ENCODE results near the gene NENF.

The NENF gene

GRCh38 chr1:212489284-212489859 lies 56.7 kb downstream of the NENF start:
- no peaks in the 10 kb centered on the region for H3K27me3 ChIP-seq (ENCODE audit: insufficient read depth, low read depth)
- peak overlapping the region; percentile 83 for H3K4me3 ChIP-seq (IDR thresholded peaks at IDR 0.05; ENCODE audit: insufficient read depth, low read depth, low read length)
- peak overlapping the region; percentile 71 for H3K9ac ChIP-seq
- peak overlapping the region; percentile 41; the same call in 1 of the 2 replicates for H2AFZ ChIP-seq (ENCODE audit: low read depth)
- H3K27ac ChIP-seq = peak overlapping the region; percentile 90
- H3K4me2 ChIP-seq = peak overlapping the region; percentile 64
- H3K4me1 ChIP-seq (ENCODE audit: low read depth, poor library complexity, severe bottlenecking) = peaks cover 41% of the 10 kb centered on the region
- no peaks in the 10 kb centered on the region for H3K79me2 ChIP-seq (ENCODE audit: insufficient read depth, low read depth)
- TF ChIP-seq, protein P1, sequence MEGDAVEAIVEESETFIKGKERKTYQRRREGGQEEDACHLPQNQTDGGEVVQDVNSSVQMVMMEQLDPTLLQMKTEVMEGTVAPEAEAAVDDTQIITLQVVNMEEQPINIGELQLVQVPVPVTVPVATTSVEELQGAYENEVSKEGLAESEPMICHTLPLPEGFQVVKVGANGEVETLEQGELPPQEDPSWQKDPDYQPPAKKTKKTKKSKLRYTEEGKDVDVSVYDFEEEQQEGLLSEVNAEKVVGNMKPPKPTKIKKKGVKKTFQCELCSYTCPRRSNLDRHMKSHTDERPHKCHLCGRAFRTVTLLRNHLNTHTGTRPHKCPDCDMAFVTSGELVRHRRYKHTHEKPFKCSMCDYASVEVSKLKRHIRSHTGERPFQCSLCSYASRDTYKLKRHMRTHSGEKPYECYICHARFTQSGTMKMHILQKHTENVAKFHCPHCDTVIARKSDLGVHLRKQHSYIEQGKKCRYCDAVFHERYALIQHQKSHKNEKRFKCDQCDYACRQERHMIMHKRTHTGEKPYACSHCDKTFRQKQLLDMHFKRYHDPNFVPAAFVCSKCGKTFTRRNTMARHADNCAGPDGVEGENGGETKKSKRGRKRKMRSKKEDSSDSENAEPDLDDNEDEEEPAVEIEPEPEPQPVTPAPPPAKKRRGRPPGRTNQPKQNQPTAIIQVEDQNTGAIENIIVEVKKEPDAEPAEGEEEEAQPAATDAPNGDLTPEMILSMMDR (conservative IDR thresholded peaks at IDR 0.05; ENCODE audit: low read depth, low read length) = no peak
- H4K20me1 ChIP-seq (ENCODE audit: insufficient read depth) = no peaks in the 10 kb centered on the region
- H3K36me3 ChIP-seq (ENCODE audit: insufficient read depth) = no peaks in the 10 kb centered on the region

- Histone ChIP-seq H3K4me3 (IDR thresholded peaks at IDR 0.05; ENCODE audit: insufficient read depth, low read depth, low read length) (no peak overlapping the region), H2AFZ (ENCODE audit: low read depth) (no peak overlapping the region), H3K36me3 (ENCODE audit: insufficient read depth) (no peaks in the 10 kb centered on the region), H3K79me2 (ENCODE audit: insufficient read depth, low read depth) (no peaks in the 10 kb centered on the region), H4K20me1 (ENCODE audit: insufficient read depth) (no peaks in the 10 kb centered on the region), H3K4me1 (ENCODE audit: low read depth, poor library complexity, severe bottlenecking) (peaks cover 41% of the 10 kb centered on the region), H3K27ac (peak overlapping the region; percentile 90; the same call in 1 of the 2 replicates), H3K27me3 (ENCODE audit: insufficient read depth, low read depth) (no peaks in the 10 kb centered on the region), H3K4me2 (peak overlapping the region; percentile 64; the same call in 1 of the 2 replicates), H3K9ac (no peak overlapping the region)
- TF ChIP-seq, protein P1 (conservative IDR thresholded peaks at IDR 0.05; ENCODE audit: low read depth, low read length) = no peak
Observed at GRCh38 chr1:212490276-212490675, 57.6 kb downstream of the NENF start.

DNA sequence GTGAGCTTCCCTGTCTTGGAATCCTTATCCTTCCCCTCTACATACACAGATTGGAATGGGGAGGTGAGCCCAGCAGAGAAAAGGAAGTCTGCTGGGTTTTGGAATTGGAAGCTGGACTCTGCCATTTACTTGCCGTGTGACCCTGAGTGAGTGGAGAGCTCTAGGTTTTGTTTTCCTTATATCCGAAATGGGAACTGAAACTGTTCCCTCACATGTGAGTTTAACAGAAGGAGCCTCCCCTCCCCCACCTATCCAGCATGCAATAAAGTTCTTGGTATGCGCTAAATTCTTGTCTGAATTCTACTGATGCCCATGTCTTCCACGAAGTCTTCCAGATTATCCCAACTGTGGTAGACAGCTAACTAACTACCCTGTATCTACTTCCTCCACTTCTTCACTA lies 58.7 kb downstream of the NENF start:
- no peaks in the 10 kb centered on the region for H3K79me2 ChIP-seq (ENCODE audit: insufficient read depth, low read depth)
- H3K36me3 ChIP-seq (ENCODE audit: insufficient read depth) = no peaks in the 10 kb centered on the region
- no peak overlapping the region for H2AFZ ChIP-seq (ENCODE audit: low read depth)
- H3K27me3 ChIP-seq (ENCODE audit: insufficient read depth, low read depth) = no peaks in the 10 kb centered on the region
- H3K9ac ChIP-seq = no peak overlapping the region
- no peaks in the 10 kb centered on the region for H4K20me1 ChIP-seq (ENCODE audit: insufficient read depth)
- TF ChIP-seq, protein P1 (conservative IDR thresholded peaks at IDR 0.05; ENCODE audit: low read depth, low read length) = no peak
- H3K4me3 ChIP-seq (IDR thresholded peaks at IDR 0.05; ENCODE audit: insufficient read depth, low read depth, low read length) = no peak overlapping the region
- H3K27ac ChIP-seq = no peak overlapping the region
- peaks cover 41% of the 10 kb centered on the region for H3K4me1 ChIP-seq (ENCODE audit: low read depth, poor library complexity, severe bottlenecking)
- H3K4me2 ChIP-seq = no peak overlapping the region
